ENCODE results near the gene SH2B2. TPM values are rescaled to one million over a fixed set of nuclear protein-coding genes. Genes with fewer than 3 reads are reported as not detected.
A peak's percentile ranks its signal among the peaks of the same experiment; 100 is the strongest.
"Not testable (repeated sequence)": the region's sequence is repeated elsewhere in the genome, so short reads cannot be mapped to it uniquely, and the experiment has no call there.

Gene SH2B2
- total RNA-seq, 2 donors from 2014 or later: 2.7 to 4.6 TPM

DNA sequence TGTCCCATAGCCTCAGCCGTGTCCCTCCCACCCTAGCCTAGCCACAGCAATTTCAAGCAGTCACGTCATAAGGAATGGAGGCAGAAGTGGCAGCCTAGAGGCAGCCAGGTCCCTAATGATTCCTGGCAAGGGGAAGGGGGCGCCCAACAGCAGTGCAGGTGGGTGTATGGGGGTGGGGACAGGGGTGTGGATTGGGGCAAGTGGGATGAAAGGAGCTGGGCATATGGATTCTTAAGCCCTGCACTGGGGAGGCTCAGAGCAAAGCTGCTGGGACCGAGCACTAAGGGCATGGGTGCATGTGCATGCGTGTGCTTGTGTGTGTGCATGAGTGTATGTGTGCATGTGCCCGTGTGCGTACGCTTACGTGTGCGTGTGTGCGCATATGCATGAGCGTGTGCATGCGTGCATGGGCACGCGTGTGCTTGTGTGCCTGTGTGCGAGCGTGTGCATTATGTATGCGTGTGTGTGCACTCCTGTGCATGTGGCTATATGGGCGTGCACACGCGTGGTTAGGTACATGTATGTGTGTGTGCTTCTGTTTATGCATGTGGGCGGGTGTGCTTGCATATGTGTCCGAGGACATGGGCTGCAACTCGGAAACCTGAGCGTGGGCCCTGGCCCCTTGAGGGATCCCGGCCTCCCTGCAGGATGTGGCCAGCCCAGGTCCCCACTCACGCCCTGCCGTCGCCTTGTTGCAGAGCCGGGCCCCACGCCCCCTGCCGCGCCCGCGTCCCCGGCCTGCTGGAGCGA, 34.1 kb downstream of the SH2B2 start:
- DNase-seq (ENCODE audit: low spot score): no peak
- intact Hi-C loops (cut with DNase I): no loop called here

DNA sequence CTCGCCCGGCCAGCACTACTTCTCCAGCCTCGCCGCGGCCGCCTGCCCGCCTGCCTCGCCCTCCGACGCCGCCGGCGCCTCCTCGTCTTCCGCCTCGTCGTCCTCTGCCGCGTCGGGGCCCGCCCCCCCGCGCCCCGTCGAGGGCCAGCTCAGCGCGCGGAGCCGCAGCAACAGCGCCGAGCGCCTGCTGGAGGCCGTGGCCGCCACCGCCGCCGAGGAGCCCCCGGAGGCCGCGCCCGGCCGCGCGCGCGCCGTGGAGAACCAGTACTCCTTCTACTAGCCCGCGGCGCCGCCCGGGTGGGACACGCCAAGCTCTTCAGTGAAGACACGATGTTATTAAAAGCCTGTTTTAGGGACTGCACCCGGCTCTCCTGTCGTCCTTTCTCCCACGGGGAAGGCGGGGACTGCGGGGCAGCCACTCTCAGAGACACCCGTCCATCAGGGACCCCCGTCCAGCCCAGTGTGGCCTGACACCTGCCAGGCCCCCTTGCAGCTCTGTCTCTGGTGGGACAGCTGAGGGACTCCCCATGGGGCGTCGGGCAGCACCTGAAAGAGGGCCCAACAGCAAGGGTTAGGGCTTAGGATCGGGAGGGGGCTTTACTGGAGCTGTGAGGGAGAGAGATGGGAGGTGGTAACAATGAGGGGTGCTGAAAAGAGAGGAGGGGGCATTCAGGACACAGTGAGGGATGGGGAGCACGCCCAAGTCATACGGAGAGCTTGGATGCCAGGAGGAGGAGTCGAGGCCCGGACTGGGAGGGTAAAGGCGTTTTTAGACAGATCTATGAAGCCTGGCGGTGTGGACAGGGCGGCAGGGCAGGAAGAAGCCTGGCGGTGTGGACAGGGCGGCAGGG, 34.9 kb downstream of the SH2B2 start:
- intact Hi-C loops (cut with DNase I): no loop called here
- no peak for DNase-seq (ENCODE audit: low spot score)

DNA sequence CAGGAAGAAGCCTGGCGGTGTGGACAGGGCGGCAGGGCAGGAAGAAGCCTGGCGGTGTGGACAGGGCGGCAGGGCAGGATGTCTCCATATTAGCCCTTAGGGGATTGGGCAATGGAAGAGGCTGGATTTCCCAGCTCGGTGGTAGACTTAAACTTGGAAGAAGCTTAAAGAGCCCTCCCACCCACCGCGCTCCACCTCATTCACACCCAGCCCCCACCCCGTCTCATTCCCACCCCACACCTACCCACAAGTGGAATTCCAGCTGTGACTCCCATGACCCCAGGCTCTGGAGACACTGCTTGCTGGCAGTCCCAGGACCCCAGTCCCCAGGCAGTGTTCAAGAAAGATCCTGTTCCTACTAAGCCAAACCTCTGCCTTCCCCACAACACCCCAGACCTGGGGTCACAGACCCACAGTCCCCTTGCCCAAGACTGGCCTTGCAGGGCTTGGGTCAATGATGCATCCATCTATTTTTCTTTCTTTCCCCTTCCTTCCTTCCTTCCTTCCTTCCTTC, 35.6 kb downstream of the SH2B2 start:
- no peak for DNase-seq (ENCODE audit: low spot score)
- intact Hi-C loops (cut with DNase I): no loop called here

DNA sequence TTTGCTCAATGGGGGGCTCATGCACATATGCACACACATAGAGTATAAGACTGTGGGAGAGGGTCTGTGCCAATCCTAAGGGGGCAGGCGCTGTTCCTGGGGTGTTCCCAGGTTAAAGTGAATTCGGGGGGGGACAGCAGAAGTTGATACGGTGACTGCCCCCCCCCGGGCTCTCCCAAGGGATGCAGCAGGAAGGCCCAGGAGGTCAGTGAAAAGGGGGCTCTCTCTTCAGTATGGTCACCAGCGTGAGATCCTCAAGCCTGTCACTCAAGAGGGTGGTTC, 37.2 kb downstream of the SH2B2 start:
- DNase-seq (ENCODE audit: low spot score): no peak
- intact Hi-C loops (cut with DNase I): no loop called here

DNA sequence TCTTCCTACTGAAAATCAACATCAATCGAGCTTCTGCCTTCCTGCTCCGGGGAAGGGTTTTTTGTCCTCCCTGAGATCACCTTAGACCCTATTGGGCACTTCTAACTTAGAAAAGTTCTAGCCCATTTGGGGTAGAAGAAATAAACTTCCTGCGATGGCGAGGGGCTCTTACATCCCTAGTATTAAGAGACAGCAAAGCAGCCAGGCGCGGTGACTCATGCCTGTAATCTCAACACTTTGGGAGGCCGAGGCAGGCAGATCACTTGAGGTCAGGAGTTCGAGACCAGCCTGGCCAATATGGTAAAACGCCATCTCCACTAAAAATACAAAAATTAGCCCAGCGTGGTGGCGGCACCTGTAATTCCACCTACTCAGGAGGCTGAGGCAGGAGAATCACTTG, 38.4 kb downstream of the SH2B2 start:
- DNase-seq (ENCODE audit: low spot score); intact Hi-C loops (cut with DNase I): not testable (repeated sequence)

DNA sequence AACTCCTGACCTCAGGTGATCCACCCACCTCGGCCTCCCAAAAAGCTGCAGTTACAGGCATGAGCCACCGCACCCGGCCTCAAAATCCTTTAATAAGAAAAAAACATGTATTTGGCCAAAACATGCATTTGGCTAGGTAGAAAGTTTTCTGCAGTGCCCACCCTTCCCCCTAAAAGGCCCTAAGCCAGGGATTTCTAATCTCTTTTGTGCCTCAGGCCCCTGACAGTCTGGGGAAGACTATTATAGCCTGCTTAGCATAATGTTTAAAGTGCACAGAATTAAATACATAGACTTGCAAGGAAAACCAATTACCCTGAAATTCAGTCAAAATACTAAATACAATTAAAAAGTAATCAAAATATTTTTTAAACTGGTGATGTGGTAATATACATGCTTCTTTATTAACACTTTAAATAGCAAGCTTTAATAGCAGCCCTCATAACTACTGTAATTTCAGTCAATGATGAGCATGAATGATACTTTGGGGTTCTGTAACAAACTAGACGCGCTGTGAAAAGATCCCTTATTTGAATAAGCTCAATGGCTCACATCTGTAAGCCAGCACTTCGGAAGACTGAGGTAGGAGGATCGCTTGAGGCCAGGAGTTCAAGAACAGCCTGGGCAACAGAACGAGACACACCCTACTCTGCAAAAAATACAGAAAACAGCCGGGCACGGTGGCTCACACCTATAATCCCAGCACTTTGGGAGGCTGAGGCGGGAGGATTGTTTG, 39.7 kb downstream of the SH2B2 start:
- intact Hi-C loops (cut with DNase I): no loop called here
- DNase-seq (ENCODE audit: low spot score): no peak

DNA sequence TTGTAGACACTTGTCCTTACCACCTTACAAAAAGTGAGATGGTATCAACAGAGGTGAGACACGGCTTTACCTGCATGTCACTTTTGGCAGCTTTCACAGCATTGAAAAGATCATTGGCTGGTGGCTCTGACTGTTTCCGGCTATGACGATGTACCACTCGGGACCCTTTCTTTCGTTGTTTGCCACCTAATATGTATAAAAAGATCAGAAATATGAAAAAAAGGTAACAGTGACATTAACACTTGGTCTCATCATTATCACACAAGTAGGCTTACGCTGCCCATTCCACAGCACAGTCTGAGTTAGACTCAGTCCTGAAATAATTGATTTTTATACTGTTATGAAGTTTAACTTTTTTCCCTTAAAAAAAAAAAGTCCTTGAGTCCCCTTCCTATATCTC, 40.5 kb downstream of the SH2B2 start:
- intact Hi-C loops (cut with DNase I); DNase-seq (ENCODE audit: low spot score): not testable (repeated sequence)

DNA sequence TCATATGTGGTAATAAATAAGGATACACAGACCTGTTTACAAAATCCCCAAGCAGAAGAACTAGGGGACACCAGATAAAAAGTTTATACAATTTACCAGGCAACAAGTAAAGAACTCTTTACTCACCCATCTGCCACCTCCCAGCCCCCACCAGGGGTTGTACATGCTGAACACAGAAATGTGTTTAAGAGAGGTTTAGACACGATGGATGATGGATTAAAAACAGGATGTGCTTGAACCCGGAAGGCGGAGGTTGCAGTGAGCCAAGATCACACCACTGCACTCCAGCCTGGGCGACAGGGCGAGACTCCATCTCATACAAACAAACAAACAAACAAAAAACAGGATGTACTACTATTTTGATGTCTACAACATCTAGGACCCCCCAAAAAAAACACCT, 42.2 kb downstream of the SH2B2 start:
- intact Hi-C loops (cut with DNase I): not testable (repeated sequence)

DNA sequence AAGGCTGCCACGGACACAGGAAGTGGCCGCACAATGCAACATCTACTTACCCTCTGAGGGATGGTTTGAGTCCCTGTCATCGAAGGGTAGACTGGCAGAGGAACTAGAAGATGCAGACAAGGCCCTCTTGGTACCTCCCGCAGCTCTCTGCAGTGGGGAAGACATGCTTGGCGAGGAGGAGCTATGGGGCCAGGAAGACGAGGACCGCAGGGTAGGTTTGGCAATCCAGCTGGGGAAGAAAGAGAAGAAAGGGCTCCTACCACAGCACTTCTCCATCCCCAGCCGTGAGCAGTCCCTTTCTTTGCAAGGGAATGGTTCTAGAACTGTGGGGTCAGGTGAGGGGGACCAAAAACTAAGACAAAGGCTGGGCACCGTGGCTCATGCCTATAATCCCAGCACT, 42.7 kb downstream of the SH2B2 start:
- intact Hi-C loops (cut with DNase I); DNase-seq (ENCODE audit: low spot score): not testable (repeated sequence)

More for the DNA sequence above, 42.2 kb downstream of the SH2B2 start:
- not testable (repeated sequence) for DNase-seq (ENCODE audit: low spot score)

DNA sequence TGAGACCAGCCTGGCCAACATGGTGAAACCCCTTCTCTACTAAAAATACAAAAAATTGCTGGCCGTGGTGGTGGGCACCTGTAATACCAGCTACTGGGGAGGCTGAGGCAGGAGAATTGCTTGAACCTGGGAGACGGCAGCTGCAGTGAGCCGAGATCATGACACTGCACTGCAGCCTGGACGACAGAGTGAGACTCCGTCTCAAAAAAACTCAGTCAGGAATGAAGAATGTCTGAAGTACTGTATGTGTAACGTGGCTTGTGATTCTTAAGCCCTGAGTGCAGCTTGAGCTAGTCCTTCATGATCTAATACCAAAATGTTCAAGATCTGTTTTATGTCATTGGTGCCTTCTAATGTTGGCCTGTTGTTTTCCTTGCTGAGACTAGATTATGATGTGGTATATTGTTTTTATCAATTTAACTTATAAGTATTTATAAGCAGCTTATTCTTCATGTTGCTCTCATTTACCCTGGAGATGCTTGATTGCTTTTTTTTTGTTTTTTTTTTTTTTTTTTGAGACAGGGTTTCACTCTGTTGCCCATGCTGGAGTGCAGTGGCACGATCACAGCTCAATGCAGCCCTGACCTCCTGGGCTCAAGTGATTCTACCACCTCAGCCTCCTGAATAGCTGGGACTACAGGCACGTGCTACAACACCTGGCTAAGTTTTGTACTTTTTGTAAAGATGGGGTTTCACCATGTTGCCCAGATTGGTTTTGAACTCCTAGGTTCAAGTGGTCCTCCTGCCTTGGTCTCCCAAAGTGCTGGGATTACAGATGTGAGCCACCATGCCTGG, 44.2 kb downstream of the SH2B2 start:
- intact Hi-C loops (cut with DNase I): loop anchor here in 1 of 2 donors (5.0 kb wide), 1 partner anchor 1794 kb away; the partner anchor contains the start of gene AGFG2

DNA sequence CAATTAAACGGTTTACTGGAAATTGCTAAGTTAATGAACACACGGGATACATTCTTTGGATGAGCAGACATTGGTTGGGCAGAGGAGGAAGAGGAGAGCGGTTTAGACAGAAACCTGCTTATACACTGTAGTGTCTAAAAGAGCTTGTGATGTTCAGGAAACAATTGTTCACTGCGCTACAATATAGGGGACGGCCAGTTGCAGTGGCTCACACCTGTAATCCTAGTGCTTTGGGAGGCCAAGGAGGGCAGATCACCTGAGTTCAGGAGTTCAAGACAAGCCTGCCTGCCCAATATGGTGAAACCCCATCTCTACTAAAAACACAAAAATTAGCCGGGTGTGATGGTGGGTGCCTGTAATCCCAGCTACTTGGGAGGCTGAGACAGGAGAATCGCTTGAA, 48.9 kb downstream of the SH2B2 start:
- DNase-seq (ENCODE audit: low spot score); intact Hi-C loops (cut with DNase I): not testable (repeated sequence)

More for the DNA sequence above, 44.2 kb downstream of the SH2B2 start:
- not testable (repeated sequence) for DNase-seq (ENCODE audit: low spot score)

DNA sequence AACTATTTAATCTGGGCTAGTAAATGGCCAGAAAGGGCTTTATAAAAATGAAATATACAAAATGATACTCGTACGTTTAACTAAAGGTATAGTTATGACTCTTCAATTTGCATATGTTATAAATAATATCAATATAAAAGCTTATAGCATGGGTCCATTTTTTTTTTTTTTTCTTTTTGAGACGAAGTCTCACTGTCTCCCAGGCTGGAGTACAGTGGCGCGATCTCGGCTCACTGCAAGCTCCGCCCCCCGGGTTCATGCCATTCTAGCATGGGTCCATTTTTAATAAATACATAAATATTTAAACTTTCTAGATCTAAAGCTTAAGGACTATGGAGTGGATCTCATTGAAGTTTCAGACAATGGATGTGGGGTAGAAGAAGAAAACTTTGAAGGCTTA, 50.3 kb downstream of the SH2B2 start:
- DNase-seq (ENCODE audit: low spot score): not testable (repeated sequence)

DNA sequence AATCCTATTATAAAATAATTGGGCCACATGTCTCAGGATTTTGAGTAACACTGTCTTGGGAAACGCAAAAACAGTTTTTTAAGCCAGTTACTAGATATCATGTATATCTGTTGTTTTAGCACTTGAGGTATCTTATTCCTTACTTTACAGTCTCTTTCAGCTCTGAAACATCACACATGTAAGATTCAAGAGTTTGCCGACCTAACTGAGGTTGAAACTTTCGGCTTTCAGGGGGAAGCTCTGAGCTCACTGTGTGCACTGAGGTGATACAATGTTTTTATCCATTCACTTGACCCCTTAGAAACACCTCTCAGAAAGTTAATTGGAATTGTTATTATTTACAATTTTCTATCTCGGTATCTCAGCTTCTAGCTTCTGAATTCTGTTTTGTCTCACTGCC, 50.8 kb downstream of the SH2B2 start:
- intact Hi-C loops (cut with DNase I); DNase-seq (ENCODE audit: low spot score): not testable (repeated sequence)

More for the DNA sequence above, 50.3 kb downstream of the SH2B2 start:
- intact Hi-C loops (cut with DNase I): not testable (repeated sequence)

DNA sequence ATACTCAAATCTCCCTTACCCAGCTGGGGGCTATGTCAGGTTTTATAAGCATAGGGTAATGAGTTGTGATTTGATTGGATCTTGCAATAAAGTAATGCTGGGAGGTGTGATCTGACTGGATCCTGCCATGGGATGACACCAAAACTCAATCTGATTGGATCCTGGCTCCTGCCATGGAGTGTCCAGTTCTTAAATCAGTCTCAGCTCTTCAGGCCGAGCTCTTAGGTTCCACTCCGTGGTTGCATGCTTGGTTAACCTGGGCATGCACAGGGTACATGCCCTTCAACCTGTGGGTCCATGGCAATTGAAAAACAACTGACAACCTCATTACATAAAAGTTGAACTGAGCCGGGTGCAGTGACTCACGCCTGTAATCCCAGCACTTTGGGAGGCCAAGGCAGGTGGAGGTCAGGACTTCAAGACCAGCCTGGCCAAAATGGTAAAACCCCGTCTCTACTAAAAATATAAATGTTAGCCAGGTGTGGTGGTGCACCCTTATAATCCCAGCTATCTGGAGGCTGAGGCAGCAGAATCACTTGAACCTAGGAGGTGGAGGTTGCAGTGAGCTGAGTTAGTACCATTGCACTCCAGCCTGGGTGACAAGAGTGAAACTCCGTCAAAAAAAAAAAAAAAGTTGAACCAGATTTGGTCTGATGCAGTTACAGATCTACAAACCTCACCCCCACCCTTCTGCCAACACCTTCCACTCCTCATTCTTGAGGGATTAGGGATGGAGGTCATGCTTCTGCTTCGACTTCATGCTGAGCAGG, 54.1 kb downstream of the SH2B2 start:
- DNase-seq (ENCODE audit: low spot score); intact Hi-C loops (cut with DNase I): not testable (repeated sequence)

DNA sequence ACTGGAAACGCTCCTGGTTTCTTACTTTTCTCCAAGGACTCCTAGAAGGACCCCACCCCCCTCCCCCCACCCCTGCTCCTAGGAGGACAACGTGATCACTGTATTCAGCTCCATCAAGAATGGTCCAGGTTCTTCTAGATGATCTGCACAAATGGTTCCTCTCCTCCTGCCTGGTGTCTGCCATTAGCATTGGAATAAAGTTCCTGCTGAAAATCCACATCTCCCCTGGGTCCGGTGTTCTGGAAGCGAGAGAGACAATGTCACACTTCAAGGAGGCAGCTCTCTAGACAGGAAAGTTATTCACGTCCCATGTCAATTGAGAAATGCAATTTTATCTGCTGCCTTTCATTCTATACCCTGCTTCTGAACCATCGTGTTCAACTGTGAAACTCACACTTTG, 60.3 kb downstream of the SH2B2 start:
- intact Hi-C loops (cut with DNase I): not testable (repeated sequence)

DNA sequence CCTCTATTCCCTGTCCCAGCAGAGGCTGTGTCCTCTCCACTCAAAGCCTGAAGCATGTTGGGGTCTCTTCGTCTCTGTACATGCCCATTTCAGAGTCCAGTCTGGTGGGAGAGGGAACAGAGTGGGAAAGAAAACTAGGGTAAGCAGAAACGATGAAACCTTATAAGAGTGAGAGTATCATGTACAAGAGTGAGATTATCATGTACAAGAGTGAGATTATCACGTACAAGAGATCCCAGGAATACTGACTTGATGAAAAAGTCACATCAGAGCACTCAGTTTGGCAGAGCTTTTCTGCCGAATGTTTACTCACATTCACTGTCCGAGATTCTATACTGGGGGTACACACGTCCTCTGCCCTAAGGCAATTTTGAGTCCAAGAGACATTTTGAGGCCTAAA, 69.7 kb downstream of the SH2B2 start, which contains the start of gene SPDYE6:
SPDYE6 (minus strand) TSS at position 101 of the 400 bp plus-strand sequence. CDS start 421 bp downstream, outside the sequence.
- DNase-seq (ENCODE audit: low spot score); intact Hi-C loops (cut with DNase I): not testable (repeated sequence)

More for the DNA sequence above, 60.3 kb downstream of the SH2B2 start:
- DNase-seq (ENCODE audit: low spot score): not testable (repeated sequence)

DNA sequence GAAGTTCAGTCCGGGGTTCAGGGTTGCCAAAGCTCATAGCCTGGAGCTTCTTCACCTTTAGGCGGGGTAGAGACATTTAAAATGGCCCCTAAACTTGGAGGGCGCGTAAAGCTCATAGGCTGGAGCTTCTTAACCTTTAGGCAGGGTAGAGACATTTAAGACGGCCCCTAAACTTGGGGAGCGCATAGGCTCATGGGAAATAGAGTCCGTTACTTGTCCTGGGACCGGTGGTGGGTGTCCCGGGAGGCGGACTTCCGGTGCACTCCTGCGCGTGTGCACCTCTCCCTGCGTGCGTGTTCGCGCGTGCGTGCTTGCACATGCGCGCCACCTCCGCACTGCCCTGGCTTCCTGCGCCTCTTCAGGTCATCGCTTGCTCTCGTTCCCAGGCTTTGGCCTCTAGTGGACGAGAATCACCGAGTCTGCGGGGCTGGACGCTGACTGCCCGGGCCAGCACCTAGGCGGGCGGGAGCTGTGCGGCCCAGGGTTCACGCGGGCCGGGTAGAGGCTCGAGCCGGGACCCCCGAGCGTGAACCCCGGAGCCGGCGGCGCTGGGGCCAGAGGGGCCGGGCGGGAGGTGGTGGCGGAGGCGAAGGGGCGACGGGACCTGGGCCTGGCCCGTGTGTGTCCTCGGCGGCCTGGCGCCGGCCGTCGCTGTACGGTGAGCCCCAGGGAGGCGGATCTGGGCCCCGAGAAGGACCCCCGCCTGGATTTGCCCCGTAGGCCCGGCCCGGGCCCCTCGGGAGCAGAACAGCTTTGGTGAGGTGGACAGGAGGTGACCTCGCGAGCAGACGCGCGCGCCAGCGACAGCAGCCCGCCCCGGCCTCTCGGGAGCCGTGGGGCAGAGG, 77.1 kb downstream of the SH2B2 start:
- intact Hi-C loops (cut with DNase I): not testable (repeated sequence)
- DNase-seq (ENCODE audit: low spot score): peak; percentile 99
